ENCODE data around the gene ERCC4.

The ERCC4 gene

DNA sequence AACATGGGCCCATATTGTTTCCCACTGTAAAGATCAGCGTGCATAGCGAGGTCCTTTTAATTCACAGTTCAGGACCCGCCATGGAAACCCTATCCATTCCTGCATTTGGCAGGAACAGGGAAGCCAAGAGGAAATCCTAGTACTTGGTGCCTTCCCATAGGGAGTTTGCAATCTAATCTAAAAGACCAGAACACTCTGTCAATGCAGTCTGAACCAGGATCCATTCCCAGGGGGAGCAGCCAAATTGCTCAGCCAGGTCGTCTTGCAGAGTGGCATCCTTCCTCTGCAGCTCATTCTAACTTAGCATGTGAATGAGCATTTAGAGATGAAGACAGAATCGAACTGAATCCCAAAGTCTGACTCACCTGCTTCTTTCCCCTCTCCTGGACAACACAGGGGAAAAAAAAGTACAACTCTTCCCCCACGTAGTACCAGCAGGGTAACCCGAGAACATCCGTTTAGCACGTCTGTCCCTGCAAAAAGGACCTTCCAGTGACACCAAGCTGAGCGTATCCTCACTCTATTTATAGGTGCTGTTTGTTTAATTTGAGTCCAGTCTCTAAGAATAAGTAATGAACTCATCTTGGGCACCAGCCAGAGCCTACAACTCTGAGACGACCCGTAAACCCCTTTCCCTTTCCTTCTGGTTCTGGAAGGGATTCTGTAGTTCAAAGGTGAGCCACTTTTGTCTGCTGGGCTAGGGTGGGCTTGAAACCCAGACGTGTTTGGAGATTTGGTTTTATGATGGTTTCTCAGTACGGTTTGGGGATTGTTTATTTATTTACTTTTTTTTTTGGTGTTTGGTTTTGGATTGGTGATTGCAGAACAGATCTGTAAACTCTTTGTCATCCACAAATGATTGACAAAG, 74.5 kb downstream of the ERCC4 start:
- no peak for DNase-seq (ENCODE audit: low read depth)

DNA sequence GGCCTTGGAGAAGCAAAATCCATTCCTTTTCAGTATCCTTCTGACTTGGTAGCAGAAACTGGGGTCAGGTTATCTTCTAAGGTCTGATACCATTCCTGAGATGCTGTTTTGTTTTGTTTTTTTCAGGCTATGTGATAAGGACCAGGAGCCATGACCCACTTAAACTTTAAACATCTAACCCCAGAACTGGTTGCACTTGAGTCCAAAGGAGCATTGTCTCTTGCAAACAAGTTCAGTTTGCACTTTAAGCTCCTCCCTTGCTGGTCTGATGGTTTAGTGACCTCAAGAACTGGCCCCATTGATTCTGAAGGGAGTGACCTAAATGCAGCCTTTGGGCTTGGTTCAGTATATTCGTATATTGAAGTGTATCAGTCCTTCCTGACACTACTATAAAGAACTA, 75.2 kb downstream of the ERCC4 start:
- DNase-seq (ENCODE audit: low read depth): no peak

DNA sequence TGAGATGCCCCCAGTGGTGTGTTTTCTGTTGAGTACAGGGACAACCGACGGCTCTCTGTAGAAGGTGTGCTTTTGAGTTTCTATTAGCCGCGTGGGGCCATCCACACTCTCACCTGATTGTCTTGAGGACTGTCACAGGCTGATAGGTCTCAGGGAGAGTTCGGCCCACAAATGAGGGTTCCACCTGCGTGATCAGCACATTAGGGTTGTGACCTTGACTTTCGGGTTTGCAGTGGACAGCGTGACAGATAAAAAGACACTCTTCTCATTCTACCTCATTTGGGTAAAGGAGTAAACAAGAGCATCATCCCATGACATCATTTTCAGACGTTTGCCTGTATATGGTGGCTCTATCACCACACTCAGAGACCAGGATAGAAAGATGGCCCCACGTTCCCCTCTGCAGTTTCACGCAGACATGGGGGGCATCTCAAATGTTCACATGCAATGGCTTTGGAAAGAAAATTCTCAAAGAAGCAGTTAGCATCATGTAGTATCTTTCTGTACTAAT, 76.9 kb downstream of the ERCC4 start:
- no peak for DNase-seq (ENCODE audit: low read depth)

DNA sequence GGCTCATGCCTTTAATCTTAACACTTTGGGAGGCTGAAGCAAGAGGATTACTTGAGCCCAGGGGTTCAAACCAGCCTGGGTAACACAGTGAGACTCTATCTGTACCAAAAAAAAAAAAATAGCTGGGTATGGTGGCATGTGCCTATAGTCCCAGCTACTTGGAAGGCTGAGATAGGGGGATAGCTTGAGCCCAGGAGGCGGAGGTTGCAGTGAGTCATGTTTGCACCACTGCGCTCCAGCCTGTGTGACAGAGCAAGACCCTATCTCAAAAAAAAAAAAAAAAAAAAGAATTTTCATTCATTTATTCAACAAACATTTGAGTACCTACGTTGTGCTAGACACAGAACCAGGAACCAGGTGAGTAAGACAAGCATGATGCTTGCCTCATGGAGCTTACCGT, 77.6 kb downstream of the ERCC4 start:
- DNase-seq (ENCODE audit: low read depth): no peak

GRCh38 chr16:13997933-13998332, 78.0 kb downstream of the ERCC4 start:
- no peak for DNase-seq (ENCODE audit: low read depth)

DNA sequence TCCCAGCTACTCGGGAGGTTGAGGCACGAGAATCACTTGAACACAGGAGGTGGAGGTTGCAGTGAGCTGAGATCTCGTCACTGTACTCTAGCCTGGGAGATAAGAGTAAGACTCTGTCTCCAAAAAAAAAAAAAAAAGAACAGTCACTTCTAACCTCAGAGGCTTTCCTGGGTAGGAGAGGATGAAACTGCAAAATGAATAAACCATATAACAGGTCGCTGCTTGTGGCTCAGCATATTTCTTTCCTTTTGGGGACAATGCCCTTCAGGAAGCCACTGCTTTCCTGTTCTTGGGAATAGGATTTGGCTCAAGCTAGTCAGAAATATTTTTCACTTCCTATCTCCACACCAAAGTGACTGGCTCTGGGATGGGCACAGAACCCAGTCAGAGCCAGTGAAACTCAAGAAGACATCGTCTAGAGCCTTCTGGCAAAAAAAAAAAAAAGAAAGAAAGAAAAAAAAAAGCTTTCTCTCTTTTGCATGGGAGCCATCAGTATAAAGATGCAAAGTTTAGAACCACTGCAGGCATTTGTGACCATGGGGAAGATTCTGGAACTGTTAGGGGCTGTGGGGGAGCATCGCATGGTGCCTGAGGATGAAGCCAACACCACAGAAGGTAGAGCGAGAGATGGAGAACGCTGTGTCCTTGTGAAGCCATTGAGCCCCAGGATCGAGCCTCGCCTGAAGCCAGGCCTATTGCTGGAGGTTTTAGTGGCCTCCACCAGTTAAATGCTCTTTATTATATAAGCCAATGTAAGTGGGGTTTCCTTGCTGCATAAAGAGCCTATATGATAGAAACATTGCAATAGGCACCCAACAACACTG, 79.3 kb downstream of the ERCC4 start:
- no peak for DNase-seq (ENCODE audit: low read depth)

DNA sequence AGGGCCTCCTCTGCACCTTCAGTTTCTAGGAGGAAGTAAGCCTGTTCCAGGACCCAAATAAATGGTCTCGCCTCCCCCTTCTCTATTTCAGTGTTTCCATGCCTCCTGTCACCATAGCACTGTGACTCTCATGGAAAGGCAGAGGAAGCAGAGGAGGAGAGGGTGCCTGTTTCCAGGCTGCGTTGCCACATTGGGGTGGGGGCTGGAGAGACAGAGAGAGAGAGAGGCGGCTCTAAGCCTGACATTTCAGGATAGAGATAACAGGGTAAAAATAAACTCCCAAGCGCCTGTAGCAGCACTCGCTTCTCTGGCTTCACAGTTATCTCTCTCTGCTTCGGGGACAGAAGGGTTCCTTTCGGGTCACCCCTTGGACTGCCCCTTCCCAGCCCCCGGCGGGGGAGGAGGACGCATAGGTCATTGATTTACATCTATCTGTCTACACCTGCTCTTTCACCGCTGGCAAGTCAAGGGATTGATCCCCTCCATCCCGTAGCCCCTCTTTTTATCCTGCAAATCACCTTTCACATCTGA, 80.0 kb downstream of the ERCC4 start:
- DNase-seq (ENCODE audit: low read depth): no peak

DNA sequence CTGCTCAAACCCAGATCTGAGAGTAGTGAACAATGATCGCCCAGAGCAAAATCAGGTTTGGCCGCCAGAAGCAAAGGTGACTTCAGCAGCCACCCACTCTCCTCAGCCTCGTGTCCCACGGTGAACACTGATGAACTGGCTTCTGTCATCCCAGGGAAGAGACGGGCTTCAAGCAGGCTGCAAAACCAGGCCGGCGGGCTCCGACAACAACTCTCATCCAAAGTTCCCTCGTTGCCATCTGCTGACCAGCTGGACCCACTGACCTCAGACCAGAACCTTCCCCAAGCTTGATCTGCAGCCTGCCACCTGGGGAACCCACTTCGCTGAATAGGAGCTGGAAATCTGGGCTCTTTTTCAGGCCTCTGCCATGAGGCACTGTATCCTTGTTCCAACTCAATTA, 81.6 kb downstream of the ERCC4 start:
- no peak for DNase-seq (ENCODE audit: low read depth)
